H1 (cell line): ENCODE measurements around the gene GRIA3. TPM values are rescaled to one million over a fixed set of nuclear protein-coding genes. Genes with fewer than 3 reads are reported as not detected.

ENCODE experiments used
- CTCF ChIA-PET: fragments of 300-600 bp; sonication (Branson Sonifier 250); formaldehyde crosslinking; loops from one replicate; lab custom pipeline; 2021; ENCODE audit not compliant: partially characterized antibody; lab: Charles Lee
- POLR2A ChIA-PET: fragments of 300-600 bp; sonication (Branson Sonifier 250); formaldehyde crosslinking; loops from one replicate; lab custom pipeline; 2021; ENCODE audit warnings: inconsistent platforms; ENCODE audit not compliant: partially characterized antibody; lab: Charles Lee
- DNase-seq, 2 experiments: peaks; one replicate each; pipeline versions ENCODE4 v3.0.0 to v3.0.0-alpha.2; 2010 to 2022; ENCODE audit warnings: low spot score in 2 of 2, low read depth in 1 of 2, mixed read lengths in 1 of 2
- FAIRE-seq: peaks from 2 replicates; lab custom pipeline; 2011; peaks lifted over from hg19 to GRCh38; lab: Jason Lieb, UNC
- H2AFZ ChIP-seq: 2 replicates; pipeline ENCODE4 v1.8.1; 2012; ENCODE audit warnings: low read length, inconsistent platforms
- H2AK5ac ChIP-seq: 2 replicates; pipeline ENCODE4 v1.6.1; 2013; ENCODE audit warnings: low read depth, low read length
- H2BK120ac ChIP-seq: replicated peaks from 2 replicates; pipeline ENCODE3; 2013; ENCODE audit warnings: low read depth, low read length, inconsistent platforms
- H2BK12ac ChIP-seq: 2 replicates; pipeline ENCODE4 v1.6.1; 2013; ENCODE audit warnings: low read depth, low read length
- H2BK15ac ChIP-seq: 2 replicates; pipeline ENCODE4 v1.6.1; 2013; ENCODE audit warnings: low read length
- H2BK20ac ChIP-seq: 2 replicates; pipeline ENCODE4 v1.6.1; 2013; ENCODE audit warnings: low read length
- H2BK5ac ChIP-seq: 2 replicates; pipeline ENCODE4 v1.6.1; 2013; ENCODE audit warnings: low read depth, low read length
- H3K14ac ChIP-seq: 2 replicates; pipeline ENCODE4 v1.6.1; 2013; ENCODE audit warnings: inconsistent platforms; ENCODE audit not compliant: insufficient read length
- H3K18ac ChIP-seq: 2 replicates; pipeline ENCODE4 v1.6.1; 2013; ENCODE audit warnings: low read length; ENCODE audit errors: extremely low read depth
- H3K23ac ChIP-seq: 2 replicates; pipeline ENCODE4 v1.6.1; 2013; ENCODE audit warnings: inconsistent platforms; ENCODE audit not compliant: insufficient read length
- H3K23me2 ChIP-seq: 2 replicates; pipeline ENCODE4 v1.6.1; 2013; ENCODE audit warnings: low read depth, low read length
- H3K27ac ChIP-seq: 2 replicates; pipeline ENCODE4 v1.6.1; 2011; ENCODE audit warnings: low read depth, low read length, inconsistent platforms
- H3K27me3 ChIP-seq, 4 experiments: replicated peaks in 1 of 4; 1 replicate in 1 of 4; 2 replicates in 3 of 4; pipeline versions ENCODE4 v1.6.1 to v1.8.1; 2011 to 2013; ENCODE audit warnings: low read length in 3 of 4, mild to moderate bottlenecking in 3 of 4, inconsistent platforms in 2 of 4, mixed read lengths in 2 of 4, moderate library complexity in 1 of 4; ENCODE audit not compliant: control insufficient read depth in 3 of 4, insufficient read depth in 3 of 4; ENCODE audit errors: extremely low read depth in 1 of 4
- H3K36me3 ChIP-seq, 4 experiments: 2 replicates each; pipeline versions ENCODE4 v1.6.1 to v1.8.1; 2011 to 2013; ENCODE audit warnings: mild to moderate bottlenecking in 4 of 4, low read length in 3 of 4, moderate library complexity in 2 of 4, control low read depth in 1 of 4, inconsistent platforms in 1 of 4; ENCODE audit not compliant: insufficient read depth in 4 of 4, control insufficient read depth in 2 of 4
- H3K4ac ChIP-seq: replicated peaks from 2 replicates; pipeline ENCODE3; 2013; ENCODE audit warnings: low read length, low read depth, mixed read lengths, inconsistent platforms; ENCODE audit not compliant: insufficient read length
- H3K4me1 ChIP-seq, 4 experiments: replicated peaks in 1 of 4; 1 replicate in 1 of 4; 2 replicates in 3 of 4; pipeline versions ENCODE4 v1.6.1 to v1.8.1; 2011 to 2013; ENCODE audit warnings: low read length in 3 of 4, inconsistent platforms in 2 of 4, mixed read lengths in 1 of 4; ENCODE audit not compliant: insufficient read depth in 4 of 4, control insufficient read depth in 3 of 4
- H3K4me2 ChIP-seq, 2 experiments: 2 replicates each; pipeline versions ENCODE4 v1.6.1 to v1.8.1; 2011 to 2013; ENCODE audit warnings: low read depth in 2 of 2, low read length in 2 of 2, control low read depth in 1 of 2, inconsistent platforms in 1 of 2, mild to moderate bottlenecking in 1 of 2; ENCODE audit not compliant: insufficient read depth in 1 of 2
- H3K4me3 ChIP-seq, 4 experiments: fragments of 200-600, 300-600 bp in 1 of 4; sonication (generic), shearing (Covaris generic), sonication (Bioruptor Twin) in 1 of 4; 2 replicates each; pipeline versions ENCODE4 v1.5.1 to v1.8.1; 2011 to 2016; ENCODE audit warnings: low read length in 4 of 4, low read depth in 3 of 4, control low read depth in 2 of 4, inconsistent platforms in 2 of 4, mild to moderate bottlenecking in 2 of 4, mixed read lengths in 1 of 4, moderate library complexity in 1 of 4; ENCODE audit not compliant: insufficient read depth in 2 of 4; ENCODE audit errors: extremely low read depth in 1 of 4
- H3K56ac ChIP-seq: replicated peaks from 2 replicates; pipeline ENCODE3; 2013; ENCODE audit warnings: low read depth, mild to moderate bottlenecking, mixed read lengths, low read length, inconsistent platforms; ENCODE audit not compliant: insufficient read length
- H3K79me1 ChIP-seq: 2 replicates; pipeline ENCODE4 v1.6.1; 2013; ENCODE audit warnings: low read depth, low read length, control low read depth
- H3K79me2 ChIP-seq, 2 experiments: 2 replicates each; pipeline versions ENCODE4 v1.6.1 to v1.8.1; 2012 to 2013; ENCODE audit warnings: low read length in 2 of 2, mild to moderate bottlenecking in 2 of 2, inconsistent platforms in 1 of 2; ENCODE audit not compliant: insufficient read depth in 2 of 2, control insufficient read depth in 1 of 2
- H3K9ac ChIP-seq, 4 experiments: replicated peaks in 1 of 4; 1 replicate in 1 of 4; 2 replicates in 3 of 4; pipeline versions ENCODE4 v1.6.1 to v1.8.1; 2011 to 2013; ENCODE audit warnings: low read depth in 3 of 4, low read length in 3 of 4, control low read depth in 2 of 4, mild to moderate bottlenecking in 2 of 4, moderate library complexity in 2 of 4, inconsistent platforms in 1 of 4; ENCODE audit errors: extremely low read depth in 1 of 4
- H3K9me3 ChIP-seq, 2 experiments: 2 replicates each; pipeline versions ENCODE4 v1.6.1 to v1.8.1; 2012 to 2013; ENCODE audit warnings: mild to moderate bottlenecking in 2 of 2, moderate library complexity in 2 of 2, control low read depth in 1 of 2, inconsistent platforms in 1 of 2, low read depth in 1 of 2, low read length in 1 of 2, mixed read lengths in 1 of 2; ENCODE audit not compliant: insufficient read depth in 2 of 2
- H4K20me1 ChIP-seq, 2 experiments: replicated peaks in 1 of 2; 2 replicates each; pipeline versions ENCODE3 to v1.8.1; 2011 to 2013; ENCODE audit warnings: inconsistent platforms in 2 of 2, low read length in 2 of 2, mild to moderate bottlenecking in 1 of 2; ENCODE audit not compliant: insufficient read depth in 2 of 2, control insufficient read depth in 1 of 2
- H4K5ac ChIP-seq: 2 replicates; pipeline ENCODE4 v1.6.1; 2013; ENCODE audit warnings: low read length, low read depth, mixed read lengths, inconsistent platforms; ENCODE audit not compliant: insufficient read length
- H4K8ac ChIP-seq: 2 replicates; pipeline ENCODE4 v1.8.0; 2013; ENCODE audit warnings: mild to moderate bottlenecking, moderate library complexity, low read length, inconsistent platforms; ENCODE audit not compliant: insufficient read depth; ENCODE audit errors: extremely low read depth
- H4K91ac ChIP-seq: replicated peaks from 2 replicates; pipeline ENCODE3; 2013; ENCODE audit warnings: low read length, mixed read lengths, inconsistent platforms; ENCODE audit not compliant: insufficient read length
- EZH2 ChIP-seq: fragments of 200-600 bp; sonication (generic); IDR thresholded peaks from 2 replicates; pipeline ENCODE4 v1.7.1; 2012; ENCODE audit warnings: low read depth, mild to moderate bottlenecking, moderate library complexity, low read length, inconsistent platforms; ENCODE audit not compliant: severe bottlenecking
- JUN ChIP-seq: IDR thresholded peaks from 2 replicates; pipeline ENCODE4 v1.6.1; 2011; ENCODE audit warnings: low read depth, mild to moderate bottlenecking, improper control_type of control experiment, low read length
- NANOG ChIP-seq: IDR thresholded peaks from 2 replicates; pipeline ENCODE4 v1.6.1; 2011; ENCODE audit warnings: low read length, low read depth, mild to moderate bottlenecking, inconsistent platforms; ENCODE audit not compliant: insufficient read depth, poor library complexity, severe bottlenecking
- TEAD4 ChIP-seq: IDR thresholded peaks from 2 replicates; pipeline ENCODE4 v1.6.1; 2012; ENCODE audit warnings: low read depth, low read length, inconsistent platforms, mixed read lengths
- ZNF274 ChIP-seq: IDR thresholded peaks from 2 replicates; pipeline ENCODE4 v1.7.0; 2012; ENCODE audit warnings: low read length, borderline replicate concordance; ENCODE audit errors: extremely low read depth
- WGBS, 2 experiments: shearing (Covaris generic) in 1 of 2; methylation state at CpG; one replicate each; pipeline versions ENCODE4 v1.1.6 to v1.1.7; 2013 to 2015; ENCODE audit warnings: low lambda C conversion rate in 2 of 2, mixed read lengths in 2 of 2, inconsistent platforms in 1 of 2, low coverage in 1 of 2, missing lambda C conversion rate in 1 of 2; ENCODE audit not compliant: insufficient replicate concordance in 2 of 2, insufficient coverage in 1 of 2, insufficient read length in 1 of 2; ENCODE audit errors: extremely low coverage in 1 of 2, missing lambda C conversion rate in 1 of 2; 5-methylcytosine and 5-hydroxymethylcytosine counted together
- polyA plus RNA-seq, 7 experiments: library from polyadenylated mRNA; depleted of rRNA in 3 of 7; stranded (reverse) in 5 of 7; unstranded in 2 of 7; fragments of >200 nt in 5 of 7; fragments of 200-250 nt in 2 of 7; gene quantifications; 1 replicate in 5 of 7; 2 replicates in 1 of 7; 4 replicates in 1 of 7; pipeline versions ENCODE4 v1.2.1 to v1.2.3, GENCODE V29; 2011 to 2013; ENCODE audit warnings: missing spikeins in 2 of 7, mixed read lengths in 2 of 7
- total RNA-seq: library from RNA; stranded (reverse); fragmentation: NEBNext Ultra II Directional; extraction: Animal tissue kit (Norgen Biotek cat#: 25700); gene quantifications from 2 replicates; pipeline ENCODE4 v1.2.1, GENCODE V29; 2021

GRIA3 gene
- total and polyA plus RNA-seq, 2 of the 8 experiments (the other 6 are each of a cell fraction or from before 2014, with no cell fraction given) = 2.6 to 3.0 TPM

DNA sequence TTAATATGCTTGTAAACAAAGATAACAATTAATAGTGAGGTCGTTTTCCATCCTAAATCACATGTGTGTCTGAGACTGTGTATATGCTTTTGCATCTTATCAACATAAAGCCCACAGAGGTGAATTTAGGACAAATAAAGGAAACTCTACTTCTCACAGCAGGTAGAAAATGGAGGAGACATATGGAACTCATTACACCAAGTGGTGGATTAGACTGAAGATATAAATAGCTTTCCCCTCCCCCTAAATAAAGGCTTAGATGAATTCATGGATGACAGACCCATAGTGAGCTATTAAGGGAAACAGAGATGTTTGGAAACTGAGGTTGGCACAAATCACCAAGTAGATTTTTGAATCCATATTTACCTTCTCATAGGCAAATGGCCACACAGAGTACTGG lies 79.7 kb downstream of the GRIA3 start:
- no peak overlapping the region for H2AK5ac ChIP-seq
- no peak overlapping the region for H2BK15ac ChIP-seq
- FAIRE-seq = no peak

More for the DNA sequence above, 79.7 kb downstream of the GRIA3 start:
- Histone ChIP-seq H3K4ac (no peak overlapping the region), H3K4me1 (no peaks in the 10 kb centered on the region; a peak in 1 of 7 replicates), H4K91ac (no peak overlapping the region), H3K79me2 (no peaks in the 10 kb centered on the region), H3K27ac (no peak overlapping the region), H3K23ac (no peak overlapping the region), H2BK12ac (no peak overlapping the region), H3K36me3 (no peaks in the 10 kb centered on the region), H4K8ac (no peak overlapping the region), H2BK120ac (no peak overlapping the region), H3K27me3 (no peaks in the 10 kb centered on the region), H3K79me1 (no peaks in the 10 kb centered on the region), H3K9ac (no peak overlapping the region), H3K23me2 (no peaks in the 10 kb centered on the region), H3K14ac (no peak overlapping the region), H3K56ac (no peak overlapping the region), H3K4me2 (no peak overlapping the region; a peak in 1 of 4 replicates), H2AFZ (no peak overlapping the region), H3K18ac (no peak overlapping the region), H3K4me3 (no peak overlapping the region), H4K20me1 (no peaks in the 10 kb centered on the region), H2BK5ac (no peak overlapping the region), H2BK20ac (no peak overlapping the region), H4K5ac (no peak overlapping the region), H3K9me3 (no peaks in the 10 kb centered on the region)
- WGBS, 2 experiments = 33% methylated on average over 1 of the region's 1 CpG; no CpG with 5 or more reads in 1 of the 2 experiments
- ChIA-PET CTCF (no interaction called here), POLR2A (no interaction called here)
- DNase-seq = no peak
- TF ChIP-seq TEAD4 = no peak
- no peak for TF ChIP-seq JUN
- no peak for TF ChIP-seq EZH2
- no peak for TF ChIP-seq NANOG
- no peak for TF ChIP-seq ZNF274
